ENCODE measurements around the gene PLA2G2F. TPM values are rescaled to one million over a fixed set of nuclear protein-coding genes. Genes with fewer than 3 reads are reported as not detected.
A peak's percentile ranks its signal among the peaks of the same experiment; 100 is the strongest.

PLA2G2F gene
- total and polyA plus RNA-seq, 2 of the 13 experiments (the other 11 are each of a cell fraction or from before 2014, with no cell fraction given): not detected

- TF ChIP-seq ZNF784 (CRISPR knock-in tag; IDR thresholded peaks at IDR 0.05; ENCODE audit: borderline replicate concordance) (no peak), RAD21 (CRISPR knock-in tag; IDR thresholded peaks at IDR 0.05) (peak; percentile 71), HMGA1 (CRISPR knock-in tag; conservative IDR thresholded peaks at IDR 0.05) (no peak), HMG20B (CRISPR knock-in tag; conservative IDR thresholded peaks at IDR 0.05) (no peak), DMAP1 (CRISPR knock-in tag; IDR thresholded peaks at IDR 0.05) (no peak), ZNF746 (CRISPR knock-in tag; IDR thresholded peaks at IDR 0.05) (no peak), JUND (CRISPR knock-in tag; IDR thresholded peaks at IDR 0.05) (no peak), ZNF207 (IDR thresholded peaks at IDR 0.05; ENCODE audit: borderline replicate concordance) (no peak), NFKB2 (CRISPR knock-in tag; IDR thresholded peaks at IDR 0.05; ENCODE audit: borderline replicate concordance) (no peak), RARA (CRISPR knock-in tag; IDR thresholded peaks at IDR 0.05) (no peak), SNRNP70 (IDR thresholded peaks at IDR 0.05; ENCODE audit: low read depth, low read length) (no peak), TRIM24 (CRISPR knock-in tag; IDR thresholded peaks at IDR 0.05) (no peak), ZNF296 (CRISPR knock-in tag; conservative IDR thresholded peaks at IDR 0.05) (no peak), MEIS2 (CRISPR knock-in tag; IDR thresholded peaks at IDR 0.05) (no peak), HNF1B (CRISPR knock-in tag; IDR thresholded peaks at IDR 0.05) (peak; percentile 16; the same call in 1 of the 2 replicates), NFRKB (IDR thresholded peaks at IDR 0.05) (no peak), FOXM1 (CRISPR knock-in tag; IDR thresholded peaks at IDR 0.05) (no peak), STAG1 (CRISPR knock-in tag; IDR thresholded peaks at IDR 0.05) (peak; percentile 78), ZBTB49 (CRISPR knock-in tag; IDR thresholded peaks at IDR 0.05; ENCODE audit: borderline replicate concordance) (no peak), CENPT (CRISPR knock-in tag; IDR thresholded peaks at IDR 0.05; ENCODE audit: low read depth) (no peak), ZNF275 (CRISPR knock-in tag; IDR thresholded peaks at IDR 0.05; ENCODE audit: borderline replicate concordance) (no peak), SKIL (CRISPR knock-in tag; IDR thresholded peaks at IDR 0.05; ENCODE audit: borderline replicate concordance) (no peak)
These were observed 38.3 kb upstream of the PLA2G2F start (continued) for GRCh38 chr1:20100632-20101355.
